ENCODE measurements around the gene SPAG9.
"Not testable (repeated sequence)": the region's sequence is repeated elsewhere in the genome, so short reads cannot be mapped to it uniquely, and the experiment has no call there.

DNA sequence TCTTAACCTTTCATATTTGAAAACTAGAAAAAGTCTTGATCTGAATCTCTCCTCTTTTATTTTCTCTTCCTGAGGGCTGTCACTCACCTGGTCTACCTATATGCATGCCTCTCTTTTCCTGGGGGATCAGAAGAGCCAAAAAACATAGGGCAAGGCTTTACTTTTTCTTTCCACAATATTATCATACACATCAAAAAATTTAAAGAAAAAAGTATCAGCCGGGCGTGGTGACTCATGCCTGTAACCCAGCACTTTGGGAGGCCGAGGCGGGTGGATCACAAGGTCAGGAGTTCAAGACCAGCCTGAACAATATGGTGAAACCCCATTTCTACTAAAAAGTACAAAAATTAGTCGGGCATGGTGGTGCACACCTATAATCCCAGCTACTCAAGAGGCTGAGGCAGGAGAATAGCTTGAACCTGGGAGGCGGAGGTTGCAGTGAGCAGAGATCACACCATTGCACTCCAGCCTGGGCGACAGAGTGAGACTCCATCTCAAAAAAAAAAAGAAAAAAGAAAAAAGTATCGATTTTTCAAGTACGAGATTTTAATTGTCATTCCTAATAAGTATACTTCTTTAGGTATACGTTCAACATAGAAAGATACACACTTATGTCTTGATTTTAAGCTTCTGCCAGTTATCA is 1.9 kb upstream of the SPAG9 start:
- TF ChIP-seq, protein P1, sequence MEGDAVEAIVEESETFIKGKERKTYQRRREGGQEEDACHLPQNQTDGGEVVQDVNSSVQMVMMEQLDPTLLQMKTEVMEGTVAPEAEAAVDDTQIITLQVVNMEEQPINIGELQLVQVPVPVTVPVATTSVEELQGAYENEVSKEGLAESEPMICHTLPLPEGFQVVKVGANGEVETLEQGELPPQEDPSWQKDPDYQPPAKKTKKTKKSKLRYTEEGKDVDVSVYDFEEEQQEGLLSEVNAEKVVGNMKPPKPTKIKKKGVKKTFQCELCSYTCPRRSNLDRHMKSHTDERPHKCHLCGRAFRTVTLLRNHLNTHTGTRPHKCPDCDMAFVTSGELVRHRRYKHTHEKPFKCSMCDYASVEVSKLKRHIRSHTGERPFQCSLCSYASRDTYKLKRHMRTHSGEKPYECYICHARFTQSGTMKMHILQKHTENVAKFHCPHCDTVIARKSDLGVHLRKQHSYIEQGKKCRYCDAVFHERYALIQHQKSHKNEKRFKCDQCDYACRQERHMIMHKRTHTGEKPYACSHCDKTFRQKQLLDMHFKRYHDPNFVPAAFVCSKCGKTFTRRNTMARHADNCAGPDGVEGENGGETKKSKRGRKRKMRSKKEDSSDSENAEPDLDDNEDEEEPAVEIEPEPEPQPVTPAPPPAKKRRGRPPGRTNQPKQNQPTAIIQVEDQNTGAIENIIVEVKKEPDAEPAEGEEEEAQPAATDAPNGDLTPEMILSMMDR (IDR thresholded peaks at IDR 0.05; ENCODE audit: control extremely low read depth in 1 of 3, insufficient read depth in 1 of 3, low read depth in 1 of 3, low read length in 3 of 3), result not testable (repeated sequence)
- not testable (repeated sequence) for TF ChIP-seq TAF1 (IDR thresholded peaks at IDR 0.05; ENCODE audit: low read depth, low read length); NRF1 (IDR thresholded peaks at IDR 0.05; ENCODE audit: low read depth, low read length); EP300 (IDR thresholded peaks at IDR 0.05; ENCODE audit: borderline replicate concordance in 1 of 2, low read depth in 2 of 2, low read length in 2 of 2); BACH1 (IDR thresholded peaks at IDR 0.05; ENCODE audit: low read length); EZH2 (IDR thresholded peaks at IDR 0.05; ENCODE audit: low read depth, low read length, severe bottlenecking); ZNF274 (IDR thresholded peaks at IDR 0.05; ENCODE audit: borderline replicate concordance, extremely low read depth, low read length)

All from H1 (cell line).